GM18520 (cell line): Measurements from ENCODE around the gene MAP3K12.

ENCODE experiments used
- ATAC-seq: cut with Tn5 transposase; IDR thresholded peaks from one replicate; pipeline ENCODE4 v1.9.1; 2021; ENCODE audit not compliant: unreplicated experiment

Gene MAP3K12

GRCh38 chr12:53510181-53510812, 11.0 kb upstream of the MAP3K12 start:
- ATAC-seq, result no peak

- ATAC-seq, result peak; percentile 77
Observed at GRCh38 chr12:53508534-53509170, 9.4 kb upstream of the MAP3K12 start.

GRCh38 chr12:53507603-53507885, 8.3 kb upstream of the MAP3K12 start:
- ATAC-seq, result no peak

DNA sequence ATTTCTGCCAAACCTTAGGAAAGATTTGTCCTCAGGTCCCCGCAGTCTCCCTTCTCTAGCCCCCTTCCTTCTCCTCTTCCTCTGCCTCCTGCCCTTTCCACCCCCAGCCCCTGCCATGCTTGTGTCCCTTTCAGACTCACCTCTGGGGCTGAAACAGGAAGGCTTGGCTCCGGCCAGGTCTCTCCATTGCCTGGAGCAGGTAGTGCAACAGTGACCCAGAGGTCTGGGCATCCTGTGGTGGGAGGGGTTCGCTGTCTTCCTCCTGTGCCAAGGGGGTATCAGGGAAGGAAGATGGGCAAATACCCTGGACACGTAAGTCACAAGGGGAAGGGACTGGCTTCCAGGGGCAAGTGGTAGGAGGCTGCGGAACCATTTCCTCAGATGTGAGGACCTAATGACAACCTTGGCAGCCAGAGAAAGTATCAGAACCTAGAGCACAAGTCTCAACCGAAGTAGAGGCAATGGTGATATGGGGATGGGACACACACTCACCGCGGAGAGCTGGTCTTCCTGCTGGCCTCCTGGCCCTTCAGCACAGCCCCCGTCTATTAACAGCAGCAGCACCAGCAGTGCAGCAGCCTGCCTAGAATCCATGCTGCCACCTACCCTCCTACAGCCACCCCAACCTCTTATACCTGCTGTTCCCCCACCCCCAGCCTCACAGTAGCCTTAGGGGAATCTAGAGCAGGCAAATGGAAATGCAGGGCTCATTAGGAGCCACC, 7.8 kb upstream of the MAP3K12 start, which contains the start of gene NPFF:
Gene NPFF, minus strand, starts transcription at position 604 of the 722 bp plus-strand sequence. Its CDS starts 10 bp downstream, at position 594.
- ATAC-seq, result no peak

DNA sequence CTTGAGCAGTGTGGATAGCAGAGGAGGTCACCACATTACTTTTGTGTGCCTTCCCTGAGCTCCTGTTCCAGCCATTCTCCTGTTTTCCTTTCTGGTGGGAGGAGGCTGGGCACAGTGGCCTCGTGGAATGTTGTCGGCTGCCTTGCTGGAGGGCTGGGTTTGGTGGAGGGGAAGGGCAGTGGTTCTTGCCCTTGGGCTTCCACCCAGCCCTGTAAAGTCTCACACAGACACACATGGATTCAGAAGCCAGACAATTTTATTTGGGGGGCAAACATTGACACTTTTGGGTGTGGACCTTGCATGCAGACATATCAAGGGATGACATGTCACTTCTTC, 7.2 kb upstream of the MAP3K12 start:
- ATAC-seq, result no peak

DNA sequence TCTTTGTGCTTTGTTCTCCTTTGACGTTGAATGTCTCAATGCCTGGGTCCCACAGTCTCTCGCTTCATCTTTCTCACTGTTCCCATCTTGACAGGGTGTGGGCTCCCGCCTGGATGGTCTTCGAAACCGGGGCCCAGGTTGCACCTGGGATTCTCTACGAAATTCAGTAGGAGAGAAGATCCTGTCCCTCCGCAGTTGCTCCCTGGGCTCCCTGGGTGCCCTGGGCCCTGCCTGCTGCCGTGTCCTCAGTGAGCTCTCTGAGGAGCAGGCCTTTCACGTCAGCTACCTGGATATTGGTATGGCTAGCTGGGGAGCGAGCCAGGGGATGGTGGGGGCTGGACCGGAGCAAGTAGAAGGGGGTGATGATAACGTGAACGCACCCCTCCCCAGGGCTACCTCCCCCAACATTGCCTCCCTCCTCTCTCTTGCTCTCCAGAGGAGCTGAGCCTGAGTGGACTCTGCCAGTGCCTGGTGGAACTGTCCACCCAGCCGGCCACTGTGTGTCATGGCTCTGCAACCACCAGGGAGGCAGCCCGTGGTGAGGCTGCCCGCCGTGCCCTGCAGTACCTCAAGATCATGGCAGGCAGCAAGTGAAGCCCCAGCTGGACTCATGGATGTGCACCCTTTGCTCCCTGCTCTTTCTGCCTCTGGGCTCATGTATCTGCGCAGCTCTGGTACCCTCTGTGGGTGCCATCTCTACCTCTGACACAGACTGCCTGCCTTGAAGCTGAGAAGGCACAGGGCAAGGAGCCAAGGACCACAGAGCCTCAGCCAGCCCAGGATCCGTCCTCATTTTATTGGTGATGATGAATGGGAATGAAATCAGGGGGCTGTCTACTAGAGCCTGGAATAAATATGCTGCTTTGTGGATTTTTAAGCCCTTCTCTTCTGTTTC, 6.5 kb upstream of the MAP3K12 start:
- ATAC-seq, result no peak

DNA sequence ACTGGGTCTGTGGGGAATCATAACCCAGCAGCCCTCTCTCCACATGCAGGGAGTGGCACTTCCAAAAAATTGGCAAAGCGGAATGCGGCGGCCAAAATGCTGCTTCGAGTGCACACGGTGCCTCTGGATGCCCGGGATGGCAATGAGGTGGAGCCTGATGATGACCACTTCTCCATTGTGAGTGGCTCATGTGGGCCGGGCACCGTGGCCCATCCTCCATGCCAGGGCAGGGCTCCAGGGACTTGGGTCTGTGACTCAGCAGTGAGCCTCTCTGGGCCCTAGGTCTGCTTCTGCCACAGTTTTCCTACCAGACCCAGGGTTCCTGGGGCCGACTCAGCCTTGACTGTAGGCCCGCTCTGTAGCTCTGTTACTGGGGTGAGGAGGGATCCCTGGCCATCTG, 5.8 kb upstream of the MAP3K12 start:
- no peak for ATAC-seq

GRCh38 chr12:53504004-53504920, 5.0 kb upstream of the MAP3K12 start:
- no peak for ATAC-seq

DNA sequence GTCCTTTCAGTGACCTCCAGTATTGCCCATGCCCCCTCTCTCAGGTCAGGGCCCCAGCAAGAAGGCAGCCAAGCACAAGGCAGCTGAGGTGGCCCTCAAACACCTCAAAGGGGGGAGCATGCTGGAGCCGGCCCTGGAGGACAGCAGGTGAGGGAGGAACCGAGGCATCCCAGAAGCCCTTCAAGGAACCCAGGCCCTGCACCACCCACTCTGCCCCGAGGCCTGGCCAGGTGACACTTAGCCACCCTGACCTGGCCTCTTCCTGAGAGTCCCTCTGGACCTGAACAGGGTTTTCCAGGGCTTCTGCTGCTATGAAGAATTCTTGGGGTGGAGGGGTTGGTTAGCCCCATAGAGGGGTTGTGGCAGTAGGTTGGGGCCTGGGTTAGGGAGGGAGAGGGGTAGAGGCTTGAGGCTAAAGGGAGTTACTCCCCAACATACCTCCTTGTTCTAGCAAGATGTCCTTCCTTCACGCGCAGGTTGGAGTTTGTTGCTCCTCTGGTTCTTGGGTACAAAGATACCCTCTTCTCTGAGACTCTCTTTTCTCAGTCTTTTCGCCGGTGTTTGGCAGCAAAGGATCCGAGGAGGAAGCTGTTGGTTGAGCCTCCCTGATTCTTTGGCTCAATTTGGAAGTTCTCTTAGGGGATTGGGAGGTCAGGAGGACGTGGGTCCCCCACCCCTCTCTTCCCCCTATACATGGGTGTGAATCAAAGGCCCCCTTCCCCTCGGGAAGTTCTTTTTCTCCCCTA, 3.9 kb upstream of the MAP3K12 start:
- no peak for ATAC-seq

DNA sequence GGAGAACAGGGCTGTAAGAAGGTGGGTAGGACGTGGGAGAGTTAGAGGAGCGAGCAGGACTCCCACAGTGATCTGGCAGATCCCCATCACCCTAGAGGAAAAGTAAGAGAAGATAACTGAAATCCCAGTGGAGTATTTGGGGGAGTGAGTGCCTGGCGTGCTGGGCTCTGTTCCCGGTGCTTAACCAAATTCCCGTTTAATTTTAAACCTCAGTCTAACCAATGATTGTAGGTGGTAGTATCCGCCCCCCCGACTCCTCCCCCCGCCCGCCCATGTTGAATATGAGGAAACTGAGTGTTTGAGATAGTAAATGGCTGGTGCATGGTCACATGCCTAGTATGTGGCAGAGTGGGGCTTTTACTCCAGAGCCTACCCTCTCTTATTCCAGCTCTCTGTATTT, 3.1 kb upstream of the MAP3K12 start:
- ATAC-seq, result no peak

DNA sequence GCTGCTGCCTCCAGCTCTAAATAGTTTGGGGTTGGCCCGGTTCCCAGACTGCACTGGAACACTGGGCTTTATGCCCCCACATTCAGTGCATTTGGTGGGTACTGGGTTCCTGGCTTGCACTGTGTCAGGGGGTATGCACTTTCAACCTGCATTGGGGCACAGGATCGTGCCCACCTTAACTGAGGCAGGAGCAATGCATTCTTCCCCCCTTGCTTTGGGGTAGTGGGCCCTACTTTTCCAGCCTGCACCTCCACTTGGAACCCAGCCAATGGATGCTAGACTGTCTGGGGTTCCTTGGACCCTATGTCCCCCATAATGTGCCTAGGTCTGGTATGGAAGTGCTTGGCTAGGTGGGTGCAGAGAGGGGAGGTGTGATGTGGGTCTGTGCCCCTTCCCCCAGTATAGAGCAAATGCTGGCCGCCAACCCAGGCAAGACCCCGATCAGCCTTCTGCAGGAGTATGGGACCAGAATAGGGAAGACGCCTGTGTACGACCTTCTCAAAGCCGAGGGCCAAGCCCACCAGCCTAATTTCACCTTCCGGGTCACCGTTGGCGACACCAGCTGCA, 2.4 kb upstream of the MAP3K12 start:
- ATAC-seq, result no peak

DNA sequence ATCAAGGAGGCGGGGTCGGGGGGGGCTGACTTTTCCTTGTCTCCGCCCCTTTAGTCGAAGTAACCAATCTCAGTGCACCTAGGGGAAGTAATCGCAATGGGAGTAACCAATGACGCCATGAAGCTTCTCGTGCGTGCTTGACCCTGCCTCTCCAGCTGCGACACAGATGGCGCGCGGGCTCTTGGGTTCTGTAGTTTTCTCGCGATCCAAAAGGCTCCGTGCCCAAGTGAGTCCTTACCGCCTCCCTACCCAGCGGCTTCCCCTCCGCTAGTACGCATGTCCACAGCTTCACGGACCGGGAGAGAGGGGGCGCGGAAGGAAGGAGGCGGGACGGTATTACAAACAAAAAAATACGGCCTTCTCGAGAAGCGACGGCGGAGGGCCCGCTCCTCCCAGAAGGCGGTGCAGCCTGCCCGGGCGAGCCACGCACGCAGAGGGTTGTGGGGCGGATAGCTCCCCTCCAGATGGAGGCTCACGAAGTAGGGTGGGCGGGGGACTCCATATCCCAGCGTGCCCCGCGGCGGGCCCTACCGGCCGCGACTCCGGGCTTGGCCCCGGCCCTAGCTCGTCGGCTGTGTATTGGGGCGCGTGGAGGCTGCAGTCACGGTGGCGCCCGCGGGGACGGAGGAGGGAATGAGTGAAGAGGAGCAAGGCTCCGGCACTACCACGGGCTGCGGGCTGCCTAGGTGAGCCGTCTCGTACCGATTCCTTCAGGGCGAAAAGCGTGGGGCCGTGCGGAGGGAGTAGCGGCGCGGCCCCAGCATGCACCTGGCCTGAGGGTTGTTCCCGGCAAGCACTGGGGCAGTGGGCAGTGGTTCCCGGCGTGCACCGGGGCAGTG, 1.7 kb upstream of the MAP3K12 start, which contains the start of gene TARBP2:
Gene TARBP2, plus strand, starts transcription at position 508 of the 839 bp plus-strand sequence. Its CDS starts 126 bp downstream, at position 634.
- peak; percentile 69 for ATAC-seq

GRCh38 chr12:53500142-53500775, 1.0 kb upstream of the MAP3K12 start:
- ATAC-seq, result no peak

DNA sequence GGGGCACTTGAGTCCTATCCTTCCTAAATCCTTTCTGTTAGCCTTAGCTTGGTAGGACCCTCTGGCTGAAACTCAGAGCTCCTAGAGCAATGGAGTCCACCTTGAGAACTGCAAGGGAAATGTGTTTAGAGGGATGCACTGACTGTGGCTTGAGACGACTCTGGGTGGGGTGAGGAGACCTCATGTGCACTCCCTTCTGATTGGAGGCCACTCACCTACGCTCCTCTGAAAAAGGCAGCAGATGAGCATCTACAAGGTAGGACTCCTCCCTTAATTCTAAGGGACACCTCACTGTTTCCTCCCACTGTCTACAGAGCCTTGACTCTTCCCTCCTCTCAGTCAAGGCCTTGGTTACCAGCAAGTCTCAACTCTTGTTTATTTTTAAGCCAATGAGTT, 1.0 kb downstream of the MAP3K12 start:
- ATAC-seq, result no peak

DNA sequence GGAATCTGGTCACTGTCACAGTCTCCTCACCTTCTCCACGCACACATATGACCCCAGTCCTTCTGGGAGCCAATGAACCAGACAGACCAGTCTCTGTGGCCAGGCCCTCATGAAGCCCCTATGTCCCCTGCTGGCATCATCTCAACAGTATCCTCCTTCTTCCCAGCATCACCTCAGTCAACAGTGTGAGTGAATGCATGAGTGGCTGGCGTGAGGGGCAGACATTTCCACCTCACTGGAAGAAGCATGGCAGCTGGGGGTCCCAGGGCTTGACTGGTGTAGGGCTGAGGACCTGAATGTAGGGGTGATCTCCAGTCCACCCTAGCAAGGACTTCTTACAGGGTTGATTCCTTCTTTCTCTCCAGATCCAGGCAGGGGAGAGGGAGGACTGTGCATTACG, 1.8 kb downstream of the MAP3K12 start:
- ATAC-seq, result no peak

DNA sequence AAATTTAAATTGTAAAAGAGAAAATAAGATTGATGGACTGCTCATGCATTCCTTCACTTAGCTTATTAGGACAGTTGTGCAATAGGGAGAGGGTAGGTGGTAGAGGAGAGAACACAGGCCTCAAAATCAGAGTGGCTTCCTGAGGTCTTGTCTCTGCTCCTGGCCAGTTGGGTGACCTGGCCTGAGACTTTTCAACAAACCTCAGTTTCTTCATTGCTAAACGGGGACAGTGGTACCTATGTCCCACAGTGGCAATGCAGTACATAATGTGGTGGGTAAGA, 2.6 kb downstream of the MAP3K12 start:
- no peak for ATAC-seq

DNA sequence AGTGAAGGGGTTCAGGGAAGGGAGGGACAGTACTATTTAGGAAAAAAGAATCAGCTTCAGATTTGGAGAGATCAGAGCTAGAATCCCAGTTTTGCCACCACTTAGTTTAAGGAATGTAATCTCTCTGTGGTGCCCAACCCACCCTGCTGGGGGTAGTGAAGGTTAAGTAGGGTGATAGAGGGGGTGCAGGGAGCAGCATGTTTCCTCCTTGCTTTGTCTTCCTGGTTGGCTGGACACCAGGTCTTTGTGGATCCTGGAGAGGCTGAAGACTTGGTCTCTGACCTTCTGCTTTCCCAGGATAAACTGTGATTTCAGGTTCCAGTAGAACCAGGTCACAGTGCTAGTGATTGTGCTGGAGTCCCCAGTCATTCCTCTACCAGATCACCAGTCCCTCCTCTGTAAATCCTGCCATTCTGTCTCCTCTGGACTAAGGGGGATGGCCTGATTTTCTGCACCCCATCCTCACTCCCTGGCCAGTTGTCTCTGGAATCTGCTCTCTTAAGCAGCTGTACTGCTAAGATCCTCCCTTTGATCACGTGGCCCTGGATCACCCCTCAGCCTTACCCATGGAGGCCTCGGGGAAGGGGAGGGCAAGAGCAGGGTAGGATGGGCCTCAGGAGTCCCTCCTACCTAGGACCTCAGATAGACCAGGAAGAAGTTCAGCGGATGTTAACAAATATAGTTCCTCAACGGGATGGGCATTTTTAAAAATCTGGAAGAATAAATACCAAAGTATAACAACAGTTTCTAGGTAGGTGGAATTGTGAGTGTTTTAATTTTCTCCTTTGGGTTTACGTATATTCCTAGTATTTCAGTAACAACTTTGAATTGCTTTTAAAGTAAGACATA, 3.1 kb downstream of the MAP3K12 start:
- ATAC-seq, result no peak
